H1 (cell line): ENCODE results near the gene DYNC2I2. TPM values are rescaled to one million over a fixed set of nuclear protein-coding genes. Genes with fewer than 3 reads are reported as not detected.

Source experiments
- BCL11A ChIP-seq, 2 experiments: IDR thresholded peaks; one replicate each; pipeline ENCODE4 v1.6.1; 2011; ENCODE audit warnings: low read depth in 2 of 2, low read length in 2 of 2, mild to moderate bottlenecking in 2 of 2
- RXRA ChIP-seq: IDR thresholded peaks from 2 replicates; pipeline ENCODE4 v1.6.1; 2011; ENCODE audit warnings: low read depth, mild to moderate bottlenecking, low read length, moderate library complexity; ENCODE audit not compliant: insufficient read depth
- SIRT6 ChIP-seq: IDR thresholded peaks from one replicate; pipeline ENCODE4 v1.7.1; 2012; ENCODE audit warnings: low read length, inconsistent platforms
- SP2 ChIP-seq: IDR thresholded peaks from 2 replicates; pipeline ENCODE4 v1.6.1; 2012; ENCODE audit warnings: mild to moderate bottlenecking, low read length, inconsistent platforms
- TBP ChIP-seq: IDR thresholded peaks from 2 replicates; pipeline ENCODE4 v1.6.1; 2011; ENCODE audit warnings: low read depth, low read length, improper control_type of control experiment
- polyA plus RNA-seq, 7 experiments: library from polyadenylated mRNA; depleted of rRNA in 3 of 7; stranded (reverse) in 5 of 7; unstranded in 2 of 7; fragments of >200 nt in 5 of 7; fragments of 200-250 nt in 2 of 7; gene quantifications; 1 replicate in 5 of 7; 2 replicates in 1 of 7; 4 replicates in 1 of 7; pipeline versions ENCODE4 v1.2.1 to v1.2.3, GENCODE V29; 2011 to 2013; ENCODE audit warnings: missing spikeins in 2 of 7, mixed read lengths in 2 of 7
- total RNA-seq: library from RNA; stranded (reverse); fragmentation: NEBNext Ultra II Directional; extraction: Animal tissue kit (Norgen Biotek cat#: 25700); gene quantifications from 2 replicates; pipeline ENCODE4 v1.2.1, GENCODE V29; 2021
- TF ChIP-seq, protein P1 (sequence below): fragments of 300-600 bp; sonication (generic); IDR thresholded peaks from 2 replicates; pipeline ENCODE4 v1.7.1; 2012; ENCODE audit warnings: low read length, moderate library complexity, mild to moderate bottlenecking, inconsistent platforms; ENCODE audit not compliant: insufficient replicate concordance

Gene DYNC2I2
- total and polyA plus RNA-seq, 2 of the 8 experiments (the other 6 are each of a cell fraction or from before 2014, with no cell fraction given), result 58.0 to 78.5 TPM

DNA sequence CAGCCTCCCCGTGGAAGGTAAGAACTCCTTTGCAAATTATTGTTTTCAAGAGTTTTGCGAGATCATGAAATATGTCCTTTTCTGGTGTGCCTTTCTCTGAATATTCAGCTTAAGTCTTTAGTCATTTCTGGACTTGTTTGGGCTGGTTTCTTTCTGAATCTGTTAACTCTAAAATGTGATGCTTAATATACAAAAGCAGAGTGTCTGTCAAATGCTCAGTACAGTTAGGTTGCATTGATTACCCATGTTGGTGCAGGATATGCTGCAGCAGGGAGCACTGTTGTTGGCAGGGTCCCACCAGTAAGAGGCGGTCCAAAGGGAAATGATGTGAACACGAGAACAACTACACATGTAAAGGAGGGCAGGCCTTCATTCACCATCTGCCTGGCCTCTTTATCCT, 56.5 kb downstream of the DYNC2I2 start (continued):
- TF ChIP-seq, protein P1, sequence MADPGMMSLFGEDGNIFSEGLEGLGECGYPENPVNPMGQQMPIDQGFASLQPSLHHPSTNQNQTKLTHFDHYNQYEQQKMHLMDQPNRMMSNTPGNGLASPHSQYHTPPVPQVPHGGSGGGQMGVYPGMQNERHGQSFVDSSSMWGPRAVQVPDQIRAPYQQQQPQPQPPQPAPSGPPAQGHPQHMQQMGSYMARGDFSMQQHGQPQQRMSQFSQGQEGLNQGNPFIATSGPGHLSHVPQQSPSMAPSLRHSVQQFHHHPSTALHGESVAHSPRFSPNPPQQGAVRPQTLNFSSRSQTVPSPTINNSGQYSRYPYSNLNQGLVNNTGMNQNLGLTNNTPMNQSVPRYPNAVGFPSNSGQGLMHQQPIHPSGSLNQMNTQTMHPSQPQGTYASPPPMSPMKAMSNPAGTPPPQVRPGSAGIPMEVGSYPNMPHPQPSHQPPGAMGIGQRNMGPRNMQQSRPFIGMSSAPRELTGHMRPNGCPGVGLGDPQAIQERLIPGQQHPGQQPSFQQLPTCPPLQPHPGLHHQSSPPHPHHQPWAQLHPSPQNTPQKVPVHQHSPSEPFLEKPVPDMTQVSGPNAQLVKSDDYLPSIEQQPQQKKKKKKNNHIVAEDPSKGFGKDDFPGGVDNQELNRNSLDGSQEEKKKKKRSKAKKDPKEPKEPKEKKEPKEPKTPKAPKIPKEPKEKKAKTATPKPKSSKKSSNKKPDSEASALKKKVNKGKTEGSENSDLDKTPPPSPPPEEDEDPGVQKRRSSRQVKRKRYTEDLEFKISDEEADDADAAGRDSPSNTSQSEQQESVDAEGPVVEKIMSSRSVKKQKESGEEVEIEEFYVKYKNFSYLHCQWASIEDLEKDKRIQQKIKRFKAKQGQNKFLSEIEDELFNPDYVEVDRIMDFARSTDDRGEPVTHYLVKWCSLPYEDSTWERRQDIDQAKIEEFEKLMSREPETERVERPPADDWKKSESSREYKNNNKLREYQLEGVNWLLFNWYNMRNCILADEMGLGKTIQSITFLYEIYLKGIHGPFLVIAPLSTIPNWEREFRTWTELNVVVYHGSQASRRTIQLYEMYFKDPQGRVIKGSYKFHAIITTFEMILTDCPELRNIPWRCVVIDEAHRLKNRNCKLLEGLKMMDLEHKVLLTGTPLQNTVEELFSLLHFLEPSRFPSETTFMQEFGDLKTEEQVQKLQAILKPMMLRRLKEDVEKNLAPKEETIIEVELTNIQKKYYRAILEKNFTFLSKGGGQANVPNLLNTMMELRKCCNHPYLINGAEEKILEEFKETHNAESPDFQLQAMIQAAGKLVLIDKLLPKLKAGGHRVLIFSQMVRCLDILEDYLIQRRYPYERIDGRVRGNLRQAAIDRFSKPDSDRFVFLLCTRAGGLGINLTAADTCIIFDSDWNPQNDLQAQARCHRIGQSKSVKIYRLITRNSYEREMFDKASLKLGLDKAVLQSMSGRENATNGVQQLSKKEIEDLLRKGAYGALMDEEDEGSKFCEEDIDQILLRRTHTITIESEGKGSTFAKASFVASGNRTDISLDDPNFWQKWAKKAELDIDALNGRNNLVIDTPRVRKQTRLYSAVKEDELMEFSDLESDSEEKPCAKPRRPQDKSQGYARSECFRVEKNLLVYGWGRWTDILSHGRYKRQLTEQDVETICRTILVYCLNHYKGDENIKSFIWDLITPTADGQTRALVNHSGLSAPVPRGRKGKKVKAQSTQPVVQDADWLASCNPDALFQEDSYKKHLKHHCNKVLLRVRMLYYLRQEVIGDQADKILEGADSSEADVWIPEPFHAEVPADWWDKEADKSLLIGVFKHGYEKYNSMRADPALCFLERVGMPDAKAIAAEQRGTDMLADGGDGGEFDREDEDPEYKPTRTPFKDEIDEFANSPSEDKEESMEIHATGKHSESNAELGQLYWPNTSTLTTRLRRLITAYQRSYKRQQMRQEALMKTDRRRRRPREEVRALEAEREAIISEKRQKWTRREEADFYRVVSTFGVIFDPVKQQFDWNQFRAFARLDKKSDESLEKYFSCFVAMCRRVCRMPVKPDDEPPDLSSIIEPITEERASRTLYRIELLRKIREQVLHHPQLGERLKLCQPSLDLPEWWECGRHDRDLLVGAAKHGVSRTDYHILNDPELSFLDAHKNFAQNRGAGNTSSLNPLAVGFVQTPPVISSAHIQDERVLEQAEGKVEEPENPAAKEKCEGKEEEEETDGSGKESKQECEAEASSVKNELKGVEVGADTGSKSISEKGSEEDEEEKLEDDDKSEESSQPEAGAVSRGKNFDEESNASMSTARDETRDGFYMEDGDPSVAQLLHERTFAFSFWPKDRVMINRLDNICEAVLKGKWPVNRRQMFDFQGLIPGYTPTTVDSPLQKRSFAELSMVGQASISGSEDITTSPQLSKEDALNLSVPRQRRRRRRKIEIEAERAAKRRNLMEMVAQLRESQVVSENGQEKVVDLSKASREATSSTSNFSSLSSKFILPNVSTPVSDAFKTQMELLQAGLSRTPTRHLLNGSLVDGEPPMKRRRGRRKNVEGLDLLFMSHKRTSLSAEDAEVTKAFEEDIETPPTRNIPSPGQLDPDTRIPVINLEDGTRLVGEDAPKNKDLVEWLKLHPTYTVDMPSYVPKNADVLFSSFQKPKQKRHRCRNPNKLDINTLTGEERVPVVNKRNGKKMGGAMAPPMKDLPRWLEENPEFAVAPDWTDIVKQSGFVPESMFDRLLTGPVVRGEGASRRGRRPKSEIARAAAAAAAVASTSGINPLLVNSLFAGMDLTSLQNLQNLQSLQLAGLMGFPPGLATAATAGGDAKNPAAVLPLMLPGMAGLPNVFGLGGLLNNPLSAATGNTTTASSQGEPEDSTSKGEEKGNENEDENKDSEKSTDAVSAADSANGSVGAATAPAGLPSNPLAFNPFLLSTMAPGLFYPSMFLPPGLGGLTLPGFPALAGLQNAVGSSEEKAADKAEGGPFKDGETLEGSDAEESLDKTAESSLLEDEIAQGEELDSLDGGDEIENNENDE, result no peak
- TF ChIP-seq RXRA, result no peak
- no peak for TF ChIP-seq BCL11A (IDR thresholded peaks at IDR 0.05; ENCODE audit: low read depth in 2 of 2, low read length in 2 of 2)
- TF ChIP-seq TBP, result no peak
- no peak for TF ChIP-seq SP2
- no peak for TF ChIP-seq SIRT6
